Measurements from ENCODE around the gene ABL1.

GRCh38 chr9:130849356-130849755 lies 14.3 kb downstream of the ABL1 start:
- TF ChIP-seq CTCF (IDR thresholded peaks at IDR 0.05; ENCODE audit: low read length) (no peak), EZH2 (optimal IDR thresholded peaks at IDR 0.05; ENCODE audit: low read depth, low read length) (no peak), EZH2phosphoT487 (IDR thresholded peaks at IDR 0.05; ENCODE audit: low read length) (no peak)
